AG09319 (cell line): ENCODE measurements around the gene PDLIM4.

Source experiments
- DNase-seq: peaks from one replicate; pipeline ENCODE4 v3.0.0-alpha.2; 2010; ENCODE audit warnings: low read depth; ENCODE audit errors: extremely low read depth
- TF ChIP-seq, protein P1 (sequence below): IDR thresholded peaks from 2 replicates; pipeline ENCODE4 v1.5.1; 2011; ENCODE audit warnings: low read depth, mild to moderate bottlenecking, inconsistent platforms, low read length, moderate library complexity

The PDLIM4 gene

DNA sequence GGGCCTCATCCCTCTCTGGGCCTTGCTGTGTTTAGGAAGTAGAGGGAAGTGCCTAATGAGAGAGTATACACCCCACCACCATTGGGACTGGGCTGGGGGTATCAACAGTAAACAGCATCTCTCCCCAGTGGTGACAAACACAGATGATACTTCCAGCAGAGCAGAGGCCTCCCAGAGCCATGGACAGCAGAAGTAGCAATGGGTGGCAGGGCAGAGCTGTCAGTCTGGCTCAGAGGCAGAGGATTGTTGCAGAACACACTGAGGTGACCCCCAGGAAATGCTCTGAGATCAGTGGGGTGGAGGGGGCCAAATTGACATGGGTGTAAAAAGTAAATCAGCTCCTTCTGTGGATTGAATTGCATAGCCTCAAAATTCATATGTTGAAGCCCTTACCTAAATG, 17.7 kb upstream of the PDLIM4 start:
- TF ChIP-seq, protein P1, sequence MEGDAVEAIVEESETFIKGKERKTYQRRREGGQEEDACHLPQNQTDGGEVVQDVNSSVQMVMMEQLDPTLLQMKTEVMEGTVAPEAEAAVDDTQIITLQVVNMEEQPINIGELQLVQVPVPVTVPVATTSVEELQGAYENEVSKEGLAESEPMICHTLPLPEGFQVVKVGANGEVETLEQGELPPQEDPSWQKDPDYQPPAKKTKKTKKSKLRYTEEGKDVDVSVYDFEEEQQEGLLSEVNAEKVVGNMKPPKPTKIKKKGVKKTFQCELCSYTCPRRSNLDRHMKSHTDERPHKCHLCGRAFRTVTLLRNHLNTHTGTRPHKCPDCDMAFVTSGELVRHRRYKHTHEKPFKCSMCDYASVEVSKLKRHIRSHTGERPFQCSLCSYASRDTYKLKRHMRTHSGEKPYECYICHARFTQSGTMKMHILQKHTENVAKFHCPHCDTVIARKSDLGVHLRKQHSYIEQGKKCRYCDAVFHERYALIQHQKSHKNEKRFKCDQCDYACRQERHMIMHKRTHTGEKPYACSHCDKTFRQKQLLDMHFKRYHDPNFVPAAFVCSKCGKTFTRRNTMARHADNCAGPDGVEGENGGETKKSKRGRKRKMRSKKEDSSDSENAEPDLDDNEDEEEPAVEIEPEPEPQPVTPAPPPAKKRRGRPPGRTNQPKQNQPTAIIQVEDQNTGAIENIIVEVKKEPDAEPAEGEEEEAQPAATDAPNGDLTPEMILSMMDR = no peak
- no peak for DNase-seq

DNA sequence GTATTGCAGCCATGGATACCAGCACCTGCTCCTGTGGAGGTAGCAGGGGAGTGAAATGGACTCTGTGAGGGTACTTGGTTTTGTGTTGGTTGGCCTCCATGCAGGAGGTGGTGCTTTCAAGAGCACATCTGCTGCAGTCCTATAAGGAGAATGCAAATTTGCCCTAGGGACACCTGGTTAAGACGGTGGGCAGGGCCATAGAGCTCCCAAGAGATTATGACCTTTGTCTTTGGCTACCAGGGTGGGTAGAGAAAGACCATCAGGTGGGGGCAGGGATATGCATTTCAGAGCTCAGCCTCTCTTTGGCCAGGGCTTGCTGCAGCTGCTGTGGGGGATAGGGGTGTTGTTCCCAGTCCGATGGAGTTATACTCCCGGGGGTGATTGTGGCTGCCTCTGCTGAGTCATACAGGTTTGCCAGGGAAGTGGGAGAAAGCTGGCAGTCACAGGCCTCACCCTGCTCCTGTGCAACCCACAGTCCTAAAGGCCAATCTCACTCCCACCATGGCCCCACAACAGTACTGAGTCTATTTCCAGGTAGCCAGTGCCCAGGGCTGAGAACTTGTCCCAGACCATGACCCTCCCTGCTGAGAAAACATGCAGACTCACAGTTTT, 14.0 kb upstream of the PDLIM4 start:
- TF ChIP-seq, protein P1 = no peak
- DNase-seq = no peak

DNA sequence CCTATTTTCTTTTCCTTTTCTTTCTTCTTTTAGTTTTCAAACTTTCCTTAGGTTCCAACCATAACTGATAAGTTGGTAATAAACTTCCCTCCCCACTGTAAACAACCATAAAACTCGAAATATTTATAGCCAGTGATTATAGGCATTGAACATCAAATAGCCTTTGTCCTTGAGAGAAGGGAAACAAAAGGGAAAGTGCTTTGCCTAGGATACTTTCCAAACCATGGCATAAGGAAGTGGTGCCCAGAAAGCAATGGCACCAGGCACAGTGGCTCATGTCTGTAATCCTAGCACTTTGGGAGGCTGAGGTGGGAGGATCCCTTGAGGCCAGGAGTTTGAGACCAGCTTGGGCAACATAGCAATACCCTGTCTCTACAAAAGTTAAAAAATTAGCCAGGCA, 11.9 kb upstream of the PDLIM4 start:
- TF ChIP-seq, protein P1 = no peak
- no peak for DNase-seq

DNA sequence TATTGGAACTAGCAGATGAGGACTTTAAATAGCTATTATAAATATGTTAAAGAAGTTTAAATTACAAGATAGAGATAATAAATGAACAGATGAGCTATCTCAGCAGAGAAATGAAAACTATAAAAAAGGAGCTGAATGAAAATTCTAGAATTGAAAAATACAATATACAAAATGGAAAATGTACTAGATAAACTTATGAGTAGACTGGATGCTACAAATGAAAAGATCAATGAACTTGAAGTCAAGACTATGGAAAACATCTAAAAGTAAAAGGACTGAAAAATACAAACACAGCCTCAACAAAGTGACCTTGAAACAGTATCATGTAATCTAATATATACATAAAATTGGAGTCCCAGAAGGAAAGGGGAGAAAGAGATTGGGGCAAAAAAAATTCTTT, 10.7 kb upstream of the PDLIM4 start:
- no peak for DNase-seq
- TF ChIP-seq, protein P1 = no peak

DNA sequence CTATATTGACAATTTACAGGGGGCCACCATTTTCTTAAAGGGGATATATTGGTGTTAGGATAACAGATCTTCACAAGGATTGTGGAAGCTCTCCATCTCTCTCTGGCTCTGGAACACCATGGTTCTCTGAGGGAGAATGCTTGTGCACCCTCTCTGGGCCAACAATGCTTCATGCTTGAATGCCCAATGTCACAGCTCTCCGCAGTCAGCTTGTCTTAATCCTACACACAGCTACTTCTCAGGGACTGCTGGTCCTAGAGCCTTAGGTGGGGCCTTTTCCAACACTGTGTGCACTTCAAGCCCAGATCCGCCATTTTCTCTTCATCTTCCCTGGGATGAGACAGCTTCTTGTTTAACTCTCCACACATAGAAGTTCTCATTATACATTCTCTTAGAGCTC, 6.9 kb upstream of the PDLIM4 start:
- DNase-seq = no peak
- TF ChIP-seq, protein P1 = no peak

DNA sequence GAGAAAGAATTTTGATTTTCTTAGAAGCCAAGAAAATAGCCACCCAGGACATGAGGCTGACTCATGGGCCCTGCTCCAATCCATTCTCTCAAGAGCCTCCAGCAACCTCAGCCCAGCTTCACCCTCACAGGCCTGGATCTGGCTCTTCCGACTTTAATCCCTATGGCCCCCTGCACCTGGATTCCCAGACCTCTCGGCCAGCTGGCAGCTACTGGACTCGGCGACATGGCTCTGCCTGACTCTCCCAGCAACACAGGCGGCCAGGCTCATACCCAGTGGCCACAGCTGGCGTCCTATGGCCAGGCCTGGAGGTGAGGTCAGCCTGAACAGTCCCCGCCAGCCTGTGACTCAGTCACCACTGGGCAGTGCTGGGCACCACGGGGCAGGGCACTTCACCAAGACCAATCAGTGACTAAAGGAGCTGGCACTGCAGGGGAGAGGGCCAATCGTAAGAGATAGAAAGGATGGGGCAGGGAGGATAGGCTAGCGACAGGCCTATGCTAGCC, 6.2 kb upstream of the PDLIM4 start:
- DNase-seq = no peak

GRCh38 chr5:132253008-132253441, 4.5 kb upstream of the PDLIM4 start:
- no peak for DNase-seq
- TF ChIP-seq, protein P1 = no peak

More for the DNA sequence above, 6.2 kb upstream of the PDLIM4 start:
- TF ChIP-seq, protein P1 = no peak
